H9 (cell line): Measurements from ENCODE around the gene GLCE. TPM values are rescaled to one million over a fixed set of nuclear protein-coding genes. Genes with fewer than 3 reads are reported as not detected.

Source experiments
- DNase-seq: peaks from one replicate; pipeline ENCODE4 v3.0.0-alpha.2; 2017
- H2AFZ ChIP-seq: one replicate; pipeline ENCODE4 v1.6.1; 2013; ENCODE audit warnings: mild to moderate bottlenecking, low read length, control low read depth, moderate library complexity
- H2AK5ac ChIP-seq: 2 replicates; pipeline ENCODE4 v1.6.1; 2013; ENCODE audit warnings: low read length, control low read depth, mixed read lengths; ENCODE audit not compliant: insufficient read length
- H2BK120ac ChIP-seq: one replicate; pipeline ENCODE4 v1.6.1; 2013; ENCODE audit warnings: low read depth, mild to moderate bottlenecking, low read length, control low read depth, inconsistent platforms; ENCODE audit not compliant: poor library complexity, severe bottlenecking
- H2BK12ac ChIP-seq: 2 replicates; pipeline ENCODE4 v1.6.1; 2013; ENCODE audit warnings: low read length, control low read depth, mixed read lengths, low read depth; ENCODE audit not compliant: insufficient read length
- H2BK15ac ChIP-seq: 2 replicates; pipeline ENCODE4 v1.6.1; 2013; ENCODE audit warnings: low read depth, low read length, control low read depth
- H2BK20ac ChIP-seq: one replicate; pipeline ENCODE4 v1.6.1; 2013; ENCODE audit warnings: low read depth, mild to moderate bottlenecking, low read length, control low read depth, inconsistent platforms; ENCODE audit not compliant: poor library complexity, severe bottlenecking
- H2BK5ac ChIP-seq: 2 replicates; pipeline ENCODE4 v1.6.1; 2013; ENCODE audit warnings: low read length, control low read depth, mixed read lengths; ENCODE audit not compliant: insufficient read length
- H3K14ac ChIP-seq: 2 replicates; pipeline ENCODE4 v1.6.1; 2013; ENCODE audit warnings: low read length, control low read depth; ENCODE audit not compliant: insufficient read depth
- H3K18ac ChIP-seq: 2 replicates; pipeline ENCODE4 v1.6.1; 2013; ENCODE audit warnings: low read depth, mild to moderate bottlenecking, mixed read lengths, low read length, control low read depth; ENCODE audit not compliant: insufficient read length
- H3K23ac ChIP-seq: 2 replicates; pipeline ENCODE4 v1.6.1; 2013; ENCODE audit warnings: low read length, control low read depth, mixed read lengths, low read depth; ENCODE audit not compliant: insufficient read length
- H3K23me2 ChIP-seq: 2 replicates; pipeline ENCODE4 v1.6.1; 2013; ENCODE audit warnings: low read depth, mild to moderate bottlenecking, mixed read lengths, low read length, control low read depth; ENCODE audit not compliant: insufficient read length, poor library complexity, severe bottlenecking
- H3K27ac ChIP-seq: 2 replicates; pipeline ENCODE4 v1.5.1; 2013; ENCODE audit warnings: low read length, control low read depth, mixed read lengths, low read depth; ENCODE audit not compliant: insufficient read length
- H3K27me3 ChIP-seq: 2 replicates; pipeline ENCODE4 v1.6.1; 2013; ENCODE audit warnings: low read length, control low read depth, inconsistent platforms; ENCODE audit not compliant: insufficient read depth
- H3K4ac ChIP-seq: 2 replicates; pipeline ENCODE4 v1.6.1; 2013; ENCODE audit warnings: low read depth, mild to moderate bottlenecking, control low read depth, inconsistent platforms, low read length, moderate library complexity
- H3K4me1 ChIP-seq: 2 replicates; pipeline ENCODE4 v1.6.1; 2013; ENCODE audit warnings: low read length, control low read depth, inconsistent platforms; ENCODE audit not compliant: insufficient read depth
- H3K4me2 ChIP-seq: 2 replicates; pipeline ENCODE4 v1.6.1; 2013; ENCODE audit warnings: low read length, control low read depth, mixed read lengths; ENCODE audit not compliant: insufficient read length, insufficient read depth
- H3K56ac ChIP-seq: 2 replicates; pipeline ENCODE4 v1.6.1; 2013; ENCODE audit warnings: low read depth, mild to moderate bottlenecking, mixed read lengths, low read length, control low read depth; ENCODE audit not compliant: insufficient read length
- H3K79me1 ChIP-seq: 2 replicates; pipeline ENCODE4 v1.6.1; 2013; ENCODE audit warnings: low read depth, mild to moderate bottlenecking, moderate library complexity, low read length, control low read depth, inconsistent platforms; ENCODE audit not compliant: insufficient read depth, poor library complexity, severe bottlenecking
- H3K79me2 ChIP-seq: 2 replicates; pipeline ENCODE4 v1.6.1; 2013; ENCODE audit warnings: low read length, control low read depth, inconsistent platforms; ENCODE audit not compliant: insufficient read depth
- H3K9ac ChIP-seq: 2 replicates; pipeline ENCODE4 v1.6.1; 2013; ENCODE audit warnings: low read length, control low read depth, mixed read lengths; ENCODE audit not compliant: insufficient read length; ENCODE audit errors: extremely low read depth
- H3K9me3 ChIP-seq: one replicate; pipeline ENCODE4 v1.6.1; 2013; ENCODE audit warnings: low read depth, low read length, inconsistent platforms; ENCODE audit not compliant: control insufficient read depth
- H3T11ph ChIP-seq: one replicate; pipeline ENCODE4 v1.6.1; 2013; ENCODE audit warnings: mild to moderate bottlenecking, low read length, control low read depth, inconsistent platforms
- H4K20me1 ChIP-seq: one replicate; pipeline ENCODE4 v1.6.1; 2013; ENCODE audit not compliant: control insufficient read depth, insufficient read length, insufficient read depth
- H4K5ac ChIP-seq: 2 replicates; pipeline ENCODE4 v1.6.1; 2013; ENCODE audit warnings: low read depth, mild to moderate bottlenecking, mixed read lengths, low read length, control low read depth; ENCODE audit not compliant: insufficient read length
- H4K8ac ChIP-seq: replicated peaks from 2 replicates; pipeline ENCODE4 v1.6.1; 2013; ENCODE audit warnings: low read length, control low read depth, mixed read lengths, low read depth; ENCODE audit not compliant: insufficient read length
- H4K91ac ChIP-seq: 2 replicates; pipeline ENCODE4 v1.6.1; 2013; ENCODE audit warnings: low read depth, mild to moderate bottlenecking, moderate library complexity, mixed read lengths, low read length, control low read depth; ENCODE audit not compliant: insufficient read length
- H3K27ac Mint-ChIP-seq, 3 experiments: 2 replicates in 2 of 3; 3 replicates in 1 of 3; pipeline ENCODE4 v1.8.0; 2020 to 2021; ENCODE audit warnings: mixed read lengths in 3 of 3, mild to moderate bottlenecking in 1 of 3, moderate library complexity in 1 of 3
- H3K27me3 Mint-ChIP-seq: 2 replicates; pipeline ENCODE4 v1.8.0; 2021; ENCODE audit warnings: low read depth, mild to moderate bottlenecking, moderate library complexity, mixed read lengths
- H3K36me3 Mint-ChIP-seq, 3 experiments: 2 replicates in 2 of 3; 3 replicates in 1 of 3; pipeline ENCODE4 v1.8.0; 2020 to 2021; ENCODE audit warnings: low read depth in 3 of 3, mixed read lengths in 3 of 3; ENCODE audit not compliant: insufficient read depth in 1 of 3
- H3K4me1 Mint-ChIP-seq, 2 experiments: 2 replicates each; pipeline ENCODE4 v1.8.0; 2020; ENCODE audit warnings: mixed read lengths in 2 of 2
- H3K4me3 Mint-ChIP-seq, 2 experiments: 2 replicates in 1 of 2; 3 replicates in 1 of 2; pipeline ENCODE4 v1.8.0; 2020 to 2021; ENCODE audit warnings: mild to moderate bottlenecking in 2 of 2, mixed read lengths in 2 of 2, moderate library complexity in 1 of 2
- H3K9me3 Mint-ChIP-seq, 2 experiments: 2 replicates in 1 of 2; 3 replicates in 1 of 2; pipeline ENCODE4 v1.8.0; 2020; ENCODE audit warnings: mild to moderate bottlenecking in 2 of 2, mixed read lengths in 2 of 2, moderate library complexity in 1 of 2
- CTCF ChIP-seq: fragments of 200-600 bp; sonication (generic); conservative IDR thresholded peaks from 3 replicates; pipeline ENCODE4 v1.8.0; 2021; ENCODE audit warnings: antibody characterized with exemption, mild to moderate bottlenecking
- WGBS: extraction: QIAGEN DNeasy Blood & Tissue Kit; methylation state at CpG from one replicate; pipeline ENCODE4 v1.1.7; 2013; ENCODE audit warnings: missing lambda C conversion rate, low lambda C conversion rate, mixed read lengths; ENCODE audit not compliant: insufficient read length; ENCODE audit errors: extremely low coverage; 5-methylcytosine and 5-hydroxymethylcytosine counted together
- total RNA-seq: library from RNA; stranded (reverse); gene quantifications from 2 replicates; pipeline ENCODE4 v1.2.1, GENCODE V29; 2021

The GLCE gene
- total RNA-seq, 1 experiment from 2014 or later, result 12.2 TPM

GRCh38 chr15:69307939-69308338, 147.5 kb downstream of the GLCE start:
- TF ChIP-seq CTCF, result no peak
- H3K18ac ChIP-seq, result no peak overlapping the region
- H3K9me3 ChIP-seq, result no peaks in the 10 kb centered on the region
- no peak overlapping the region for H4K91ac ChIP-seq
- H3K4ac ChIP-seq, result no peak overlapping the region
- Mint-ChIP-seq H3K9me3 (peaks cover 0 to 3% of the 10 kb centered on the region in 2 experiments; a peak in 2 of 5 replicates), H3K36me3 (peaks cover 0 to 13% (median 8%) of the 10 kb centered on the region in 3 experiments; a peak in 6 of 7 replicates), H3K4me1 (peaks cover 16 to 22% of the 10 kb centered on the region in 2 experiments), H3K4me3 (no peak overlapping the region), H3K27ac (no peak overlapping the region), H3K27me3 (peaks cover 4% of the 10 kb centered on the region)
- H3K4me2 ChIP-seq, result no peak overlapping the region
- H3K23ac ChIP-seq, result no peak overlapping the region
- no peak overlapping the region for H2BK120ac ChIP-seq
- no peaks in the 10 kb centered on the region for H3K27me3 ChIP-seq
- H2BK15ac ChIP-seq, result no peak overlapping the region
- H3K14ac ChIP-seq, result no peak overlapping the region; the same call in 1 of the 2 replicates
- no peak overlapping the region for H3K56ac ChIP-seq
- H2AFZ ChIP-seq, result no peak overlapping the region
- no peak overlapping the region for H4K5ac ChIP-seq
- no peak for DNase-seq
- H4K8ac ChIP-seq, result no peak overlapping the region
- no peak overlapping the region for H2AK5ac ChIP-seq
- H3T11ph ChIP-seq, result no peak overlapping the region
- no peaks in the 10 kb centered on the region for H3K23me2 ChIP-seq
- no peak overlapping the region for H3K9ac ChIP-seq
- WGBS, result no CpG with 5 or more reads among the region's 3 CpGs
- H2BK20ac ChIP-seq, result no peak overlapping the region
- H3K27ac ChIP-seq, result no peak overlapping the region
- H3K79me1 ChIP-seq, result no peaks in the 10 kb centered on the region
- no peaks in the 10 kb centered on the region for H4K20me1 ChIP-seq
- H3K79me2 ChIP-seq, result no peaks in the 10 kb centered on the region
- H2BK5ac ChIP-seq, result no peak overlapping the region
- peaks cover 6% of the 10 kb centered on the region; the same call in 1 of the 2 replicates for H3K4me1 ChIP-seq
- H2BK12ac ChIP-seq, result no peak overlapping the region
